GM12874 (cell line): ENCODE results near the gene CRAMP1.

ENCODE experiments used
- CTCF ChIP-seq: IDR thresholded peaks from 2 replicates; pipeline ENCODE4 v1.5.1; 2011; ENCODE audit warnings: low read depth, mild to moderate bottlenecking, control low read depth, low read length, moderate library complexity; ENCODE audit not compliant: insufficient read depth

CRAMP1 gene

GRCh38 chr16:1573301-1573700, 38.9 kb upstream of the CRAMP1 start:
- no peak for TF ChIP-seq CTCF

GRCh38 chr16:1575578-1575977, 36.6 kb upstream of the CRAMP1 start:
- TF ChIP-seq CTCF, result no peak

GRCh38 chr16:1579214-1579613, 32.9 kb upstream of the CRAMP1 start:
- no peak for TF ChIP-seq CTCF

- no peak for TF ChIP-seq CTCF
Measured at GRCh38 chr16:1580256-1580655, 31.9 kb upstream of the CRAMP1 start.

GRCh38 chr16:1580956-1581355, 31.2 kb upstream of the CRAMP1 start:
- TF ChIP-seq CTCF, result no peak

GRCh38 chr16:1581804-1582203, 30.4 kb upstream of the CRAMP1 start:
- no peak for TF ChIP-seq CTCF

GRCh38 chr16:1583180-1583579, 29.0 kb upstream of the CRAMP1 start:
- TF ChIP-seq CTCF, result no peak

- TF ChIP-seq CTCF, result no peak
Measured at GRCh38 chr16:1584926-1585484, 27.2 kb upstream of the CRAMP1 start.
